Measurements from ENCODE around the gene TOX3. TPM values are rescaled to one million over a fixed set of nuclear protein-coding genes. Genes with fewer than 3 reads are reported as not detected.

TOX3 gene
- total and polyA plus RNA-seq, 4 donors, result 1.6 to 5.3 (median 2.0) TPM

GRCh38 chr16:52494621-52495020, 52.3 kb downstream of the TOX3 start:
- H3K27me3 ChIP-seq (ENCODE audit: control insufficient read depth in 3 of 3, insufficient read depth in 3 of 3, low read length in 2 of 3), result peaks cover 0 to 3% (median 0%) of the 10 kb centered on the region in 3 donors
- H3K9ac ChIP-seq (ENCODE audit: insufficient read depth in 1 of 2, low read length in 2 of 2), result no peak overlapping the region
- H3K9me3 ChIP-seq (ENCODE audit: control insufficient read depth in 4 of 4, insufficient read depth in 3 of 4, low read length in 3 of 4), result peaks cover 0 to 2% (median 0%) of the 10 kb centered on the region in 4 donors
- 88 to 98% methylated on average over 3 of the region's 3 CpGs for WGBS, 2 donors
- H3K4me1 ChIP-seq (ENCODE audit: control insufficient read depth in 5 of 5, insufficient read depth in 5 of 5, low read length in 5 of 5), result peaks cover 0 to 34% (median 0%) of the 10 kb centered on the region in 5 donors
- ATAC-seq (ENCODE audit: insufficient read depth, low FRiP score) (no peak), DNase-seq (no peak)
- H3K36me3 ChIP-seq (ENCODE audit: control insufficient read depth in 4 of 4, insufficient read depth in 4 of 4, low read length in 4 of 4), result no peaks in the 10 kb centered on the region
- TF ChIP-seq CTCF (IDR thresholded peaks at IDR 0.05; ENCODE audit: control extremely low read depth, extremely low read depth), result no peak
- H3K27ac ChIP-seq (ENCODE audit: low read depth in 1 of 2, low read length in 1 of 2), result no peak overlapping the region
- H3K4me3 ChIP-seq, result no peak overlapping the region

- no peak for TF ChIP-seq CTCF (IDR thresholded peaks at IDR 0.05; ENCODE audit: control extremely low read depth, extremely low read depth)
- Histone ChIP-seq H3K27me3 (ENCODE audit: control insufficient read depth in 3 of 3, insufficient read depth in 3 of 3, low read length in 2 of 3) (peaks cover 0 to 3% (median 0%) of the 10 kb centered on the region in 3 donors), H3K36me3 (ENCODE audit: control insufficient read depth in 4 of 4, insufficient read depth in 4 of 4, low read length in 4 of 4) (no peaks in the 10 kb centered on the region), H3K9ac (ENCODE audit: insufficient read depth in 1 of 2, low read length in 2 of 2) (no peak overlapping the region), H3K4me3 (no peak overlapping the region), H3K4me1 (ENCODE audit: control insufficient read depth in 5 of 5, insufficient read depth in 5 of 5, low read length in 5 of 5) (peaks cover 0 to 32% (median 0%) of the 10 kb centered on the region in 5 donors), H3K27ac (ENCODE audit: low read depth in 1 of 2, low read length in 1 of 2) (no peak overlapping the region), H3K9me3 (ENCODE audit: control insufficient read depth in 4 of 4, insufficient read depth in 3 of 4, low read length in 3 of 4) (peaks cover 0 to 2% (median 0%) of the 10 kb centered on the region in 4 donors)
- DNase-seq (no peak), ATAC-seq (ENCODE audit: insufficient read depth, low FRiP score) (no peak)
- WGBS, 2 donors, result 80 to 88% methylated on average over 4 of the region's 4 CpGs
Observed at GRCh38 chr16:52494145-52494544, 52.8 kb downstream of the TOX3 start.

GRCh38 chr16:52492789-52493357, 54.1 kb downstream of the TOX3 start:
- Histone ChIP-seq H3K9ac (ENCODE audit: insufficient read depth in 1 of 2, low read length in 2 of 2) (no peak overlapping the region), H3K4me1 (ENCODE audit: control insufficient read depth in 5 of 5, insufficient read depth in 5 of 5, low read length in 5 of 5) (peaks cover 0 to 22% (median 0%) of the 10 kb centered on the region in 5 donors), H3K36me3 (ENCODE audit: control insufficient read depth in 4 of 4, insufficient read depth in 4 of 4, low read length in 4 of 4) (no peaks in the 10 kb centered on the region), H3K27me3 (ENCODE audit: control insufficient read depth in 3 of 3, insufficient read depth in 3 of 3, low read length in 2 of 3) (peaks cover 0 to 3% (median 0%) of the 10 kb centered on the region in 3 donors), H3K27ac (ENCODE audit: low read depth in 1 of 2, low read length in 1 of 2) (no peak overlapping the region), H3K4me3 (no peak overlapping the region), H3K9me3 (ENCODE audit: control insufficient read depth in 4 of 4, insufficient read depth in 3 of 4, low read length in 3 of 4) (peaks cover 0 to 2% (median 0%) of the 10 kb centered on the region in 4 donors)
- DNase-seq (no peak), ATAC-seq (ENCODE audit: insufficient read depth, low FRiP score) (no peak)
- 84 to 90% methylated on average over 5 of the region's 5 CpGs for WGBS, 2 donors
- no peak for TF ChIP-seq CTCF (IDR thresholded peaks at IDR 0.05; ENCODE audit: control extremely low read depth, extremely low read depth)

- H3K36me3 ChIP-seq (ENCODE audit: control insufficient read depth in 4 of 4, insufficient read depth in 4 of 4, low read length in 4 of 4), result no peaks in the 10 kb centered on the region
- 43 to 61% methylated on average over 1 of the region's 1 CpG for WGBS, 2 donors
- DNase-seq (no peak), ATAC-seq (ENCODE audit: insufficient read depth, low FRiP score) (no peak)
- no peak overlapping the region for H3K4me3 ChIP-seq
- peaks cover 0 to 3% (median 0%) of the 10 kb centered on the region in 3 donors for H3K27me3 ChIP-seq (ENCODE audit: control insufficient read depth in 3 of 3, insufficient read depth in 3 of 3, low read length in 2 of 3)
- peaks cover 0 to 2% (median 0%) of the 10 kb centered on the region in 4 donors for H3K9me3 ChIP-seq (ENCODE audit: control insufficient read depth in 4 of 4, insufficient read depth in 3 of 4, low read length in 3 of 4)
- TF ChIP-seq CTCF (IDR thresholded peaks at IDR 0.05; ENCODE audit: control extremely low read depth, extremely low read depth), result no peak
- peaks cover 0 to 5% (median 0%) of the 10 kb centered on the region in 5 donors for H3K4me1 ChIP-seq (ENCODE audit: control insufficient read depth in 5 of 5, insufficient read depth in 5 of 5, low read length in 5 of 5)
- no peak overlapping the region for H3K9ac ChIP-seq (ENCODE audit: insufficient read depth in 1 of 2, low read length in 2 of 2)
- no peak overlapping the region for H3K27ac ChIP-seq (ENCODE audit: low read depth in 1 of 2, low read length in 1 of 2)
Observed at GRCh38 chr16:52491216-52491615, 55.7 kb downstream of the TOX3 start.

All from lung (tissue), 12 donors.